HCT116 (cell line): ENCODE results near the gene TMEM131.

Experiments used
- CTCF ChIP-seq, 3 experiments: fragments of 200-600 bp in 1 of 3; sonication (generic) in 1 of 3; IDR thresholded peaks in 2 of 3; conservative IDR thresholded peaks in 1 of 3; 2 replicates each; pipeline ENCODE4 v1.5.1; 2012 to 2017; ENCODE audit warnings: low read depth in 2 of 3, low read length in 2 of 3, antibody characterized with exemption in 1 of 3, borderline replicate concordance in 1 of 3, control low read depth in 1 of 3, mild to moderate bottlenecking in 1 of 3, mixed read lengths in 1 of 3, mixed run types in 1 of 3, moderate library complexity in 1 of 3; ENCODE audit not compliant: insufficient read depth in 1 of 3
- EZH2 ChIP-seq: fragments of 200-600 bp; sonication (generic); IDR thresholded peaks from 2 replicates; pipeline ENCODE4 v1.6.1; 2017; ENCODE audit warnings: antibody characterized with exemption, mixed run types
- MAX ChIP-seq: IDR thresholded peaks from 2 replicates; pipeline ENCODE4 v1.6.1; 2012
- POLR2A ChIP-seq: IDR thresholded peaks from 2 replicates; pipeline ENCODE4 v1.7.0; 2011; ENCODE audit warnings: borderline replicate concordance; ENCODE audit not compliant: insufficient read depth, insufficient read length; ENCODE audit errors: extremely low read depth
- TF ChIP-seq, protein P1 (sequence below): IDR thresholded peaks from 2 replicates; pipeline ENCODE4 v1.6.1; 2012
- TF ChIP-seq, protein P2 (sequence below): IDR thresholded peaks from 2 replicates; pipeline ENCODE4 v1.6.1; 2012; ENCODE audit warnings: low read depth

- TF ChIP-seq CTCF (IDR thresholded peaks at IDR 0.05 in 2 of 3, conservative IDR thresholded peaks at IDR 0.05 in 1 of 3; ENCODE audit: borderline replicate concordance in 1 of 3, insufficient read depth in 1 of 3, low read depth in 2 of 3, low read length in 2 of 3) (no peak), POLR2A (no peak), MAX (no peak), EZH2 (no peak)
- TF ChIP-seq, protein P1, sequence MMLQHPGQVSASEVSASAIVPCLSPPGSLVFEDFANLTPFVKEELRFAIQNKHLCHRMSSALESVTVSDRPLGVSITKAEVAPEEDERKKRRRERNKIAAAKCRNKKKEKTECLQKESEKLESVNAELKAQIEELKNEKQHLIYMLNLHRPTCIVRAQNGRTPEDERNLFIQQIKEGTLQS: no peak
- TF ChIP-seq, protein P2, sequence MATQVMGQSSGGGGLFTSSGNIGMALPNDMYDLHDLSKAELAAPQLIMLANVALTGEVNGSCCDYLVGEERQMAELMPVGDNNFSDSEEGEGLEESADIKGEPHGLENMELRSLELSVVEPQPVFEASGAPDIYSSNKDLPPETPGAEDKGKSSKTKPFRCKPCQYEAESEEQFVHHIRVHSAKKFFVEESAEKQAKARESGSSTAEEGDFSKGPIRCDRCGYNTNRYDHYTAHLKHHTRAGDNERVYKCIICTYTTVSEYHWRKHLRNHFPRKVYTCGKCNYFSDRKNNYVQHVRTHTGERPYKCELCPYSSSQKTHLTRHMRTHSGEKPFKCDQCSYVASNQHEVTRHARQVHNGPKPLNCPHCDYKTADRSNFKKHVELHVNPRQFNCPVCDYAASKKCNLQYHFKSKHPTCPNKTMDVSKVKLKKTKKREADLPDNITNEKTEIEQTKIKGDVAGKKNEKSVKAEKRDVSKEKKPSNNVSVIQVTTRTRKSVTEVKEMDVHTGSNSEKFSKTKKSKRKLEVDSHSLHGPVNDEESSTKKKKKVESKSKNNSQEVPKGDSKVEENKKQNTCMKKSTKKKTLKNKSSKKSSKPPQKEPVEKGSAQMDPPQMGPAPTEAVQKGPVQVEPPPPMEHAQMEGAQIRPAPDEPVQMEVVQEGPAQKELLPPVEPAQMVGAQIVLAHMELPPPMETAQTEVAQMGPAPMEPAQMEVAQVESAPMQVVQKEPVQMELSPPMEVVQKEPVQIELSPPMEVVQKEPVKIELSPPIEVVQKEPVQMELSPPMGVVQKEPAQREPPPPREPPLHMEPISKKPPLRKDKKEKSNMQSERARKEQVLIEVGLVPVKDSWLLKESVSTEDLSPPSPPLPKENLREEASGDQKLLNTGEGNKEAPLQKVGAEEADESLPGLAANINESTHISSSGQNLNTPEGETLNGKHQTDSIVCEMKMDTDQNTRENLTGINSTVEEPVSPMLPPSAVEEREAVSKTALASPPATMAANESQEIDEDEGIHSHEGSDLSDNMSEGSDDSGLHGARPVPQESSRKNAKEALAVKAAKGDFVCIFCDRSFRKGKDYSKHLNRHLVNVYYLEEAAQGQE: no peak
Measured at GRCh38 chr2:98004613-98005012, 8.9 kb upstream of the TMEM131 start.
